ENCODE measurements around the gene MYLK2.
A peak's percentile ranks its signal among the peaks of the same experiment; 100 is the strongest.
"Not testable (repeated sequence)": the region's sequence is repeated elsewhere in the genome, so short reads cannot be mapped to it uniquely, and the experiment has no call there.

The MYLK2 gene

GRCh38 chr20:31816221-31816620, 2.9 kb upstream of the MYLK2 start:
- DNase-seq = peak; percentile 56

- DNase-seq = no peak
Measured at GRCh38 chr20:31817461-31817860, 1.7 kb upstream of the MYLK2 start.

DNA sequence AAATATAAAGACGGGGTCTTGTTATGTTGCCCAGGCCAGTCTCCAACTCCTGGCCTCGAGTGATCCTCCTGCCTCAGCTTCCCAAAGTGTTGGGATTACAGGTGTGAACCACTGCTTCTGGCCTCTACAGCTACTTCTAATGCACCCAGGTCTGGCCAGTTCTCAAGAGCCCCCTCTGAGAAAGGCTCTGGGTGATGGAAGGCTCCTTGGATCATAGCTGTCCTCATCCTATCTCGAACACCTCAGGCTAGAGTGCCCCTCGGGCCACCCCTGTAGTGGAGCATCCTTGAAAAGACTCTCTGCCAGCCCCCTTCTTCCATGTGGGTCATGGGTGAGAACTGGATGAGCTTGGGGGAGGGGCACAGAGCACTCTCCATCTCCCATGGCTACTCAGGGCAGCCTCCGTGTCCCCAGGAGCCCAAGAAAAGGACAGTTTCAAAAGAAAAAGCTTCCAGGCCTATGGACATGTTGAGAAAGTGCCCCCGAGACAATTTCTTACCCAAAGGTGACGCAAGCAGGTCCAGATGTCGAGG, 714 bp upstream of the MYLK2 start:
- DNase-seq = no peak

- no peak for DNase-seq
Measured at GRCh38 chr20:31820228-31820627, 1.1 kb downstream of the MYLK2 start.

- no peak for DNase-seq
Measured at GRCh38 chr20:31821427-31821826, 2.3 kb downstream of the MYLK2 start.

GRCh38 chr20:31822421-31823330, 3.5 kb downstream of the MYLK2 start:
- peak; percentile 93 for DNase-seq

DNA sequence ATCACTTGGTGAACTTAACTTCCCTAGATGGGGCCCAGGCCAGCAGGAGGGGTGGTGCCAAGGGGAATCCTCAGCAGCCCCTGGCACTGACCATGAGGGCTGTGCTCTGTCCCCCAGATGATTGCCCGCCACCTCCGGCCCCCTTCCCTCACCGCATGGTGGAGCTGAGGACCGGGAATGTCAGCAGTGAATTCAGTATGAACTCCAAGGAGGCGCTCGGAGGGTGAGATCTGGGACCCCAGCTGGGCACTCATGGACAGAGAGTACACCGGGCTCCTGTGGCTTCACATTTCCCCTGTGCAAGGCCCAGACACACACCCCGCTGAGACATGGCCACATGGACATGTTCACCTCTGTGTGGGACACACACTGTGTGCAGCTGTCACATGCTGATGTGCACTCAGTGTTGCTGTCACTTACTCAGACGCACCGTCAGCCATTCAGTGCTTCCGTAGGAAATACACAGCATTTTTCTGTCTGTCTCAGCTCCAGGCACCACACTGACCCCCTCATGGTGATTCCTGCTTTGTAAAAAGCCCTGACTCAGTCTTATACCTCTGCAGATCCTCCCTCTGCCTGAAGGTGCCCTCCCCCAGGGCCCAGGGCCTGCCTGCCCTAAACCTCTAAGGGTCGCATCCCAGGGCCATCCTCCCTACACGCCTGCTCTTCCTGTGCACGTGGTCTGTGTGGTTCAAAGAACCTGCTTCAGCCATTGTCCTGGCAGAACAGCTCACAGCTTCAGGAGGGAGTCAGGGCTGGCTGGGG, 4.4 kb downstream of the MYLK2 start:
- DNase-seq = no peak

GRCh38 chr20:31824125-31824485, 4.9 kb downstream of the MYLK2 start:
- DNase-seq = no peak

DNA sequence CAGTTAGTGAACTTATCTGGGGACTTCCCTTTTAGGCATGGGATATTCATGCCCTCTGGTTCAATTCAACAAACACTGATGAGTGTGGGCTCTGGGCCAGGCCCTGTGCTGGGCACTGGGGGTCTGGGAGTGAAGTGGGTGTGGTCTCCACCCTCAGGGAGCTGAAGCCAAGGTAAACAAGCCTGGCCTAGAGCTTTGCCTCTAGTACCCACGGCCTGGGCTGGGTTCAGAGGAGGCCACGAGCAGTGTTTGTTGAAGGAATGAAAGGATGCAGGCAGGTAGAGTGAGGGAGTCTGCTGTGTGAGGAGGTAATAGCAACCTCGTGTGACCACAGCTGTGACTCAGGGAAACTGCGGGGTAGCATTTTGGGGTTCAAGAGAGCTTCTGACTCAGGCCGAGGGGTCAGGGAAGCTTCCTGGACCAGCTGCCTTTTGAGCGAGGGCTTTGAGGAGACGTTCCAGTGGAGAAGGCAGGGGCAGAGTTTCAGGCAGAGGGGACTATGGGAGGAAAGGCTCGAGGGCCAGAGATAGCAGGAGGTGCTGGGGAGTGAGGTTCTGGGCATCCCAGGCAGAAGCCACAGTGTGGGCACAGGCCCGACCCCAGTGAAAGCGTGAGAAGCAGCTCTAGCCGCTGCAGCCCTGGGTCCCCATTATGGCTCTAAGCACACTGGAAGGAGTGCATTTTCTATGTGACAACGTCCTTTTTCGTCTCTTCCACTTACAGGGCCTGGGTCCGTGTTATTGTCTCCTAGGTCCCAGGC, 5.6 kb downstream of the MYLK2 start:
- no peak for DNase-seq

GRCh38 chr20:31826074-31826473, 6.9 kb downstream of the MYLK2 start:
- no peak for DNase-seq

DNA sequence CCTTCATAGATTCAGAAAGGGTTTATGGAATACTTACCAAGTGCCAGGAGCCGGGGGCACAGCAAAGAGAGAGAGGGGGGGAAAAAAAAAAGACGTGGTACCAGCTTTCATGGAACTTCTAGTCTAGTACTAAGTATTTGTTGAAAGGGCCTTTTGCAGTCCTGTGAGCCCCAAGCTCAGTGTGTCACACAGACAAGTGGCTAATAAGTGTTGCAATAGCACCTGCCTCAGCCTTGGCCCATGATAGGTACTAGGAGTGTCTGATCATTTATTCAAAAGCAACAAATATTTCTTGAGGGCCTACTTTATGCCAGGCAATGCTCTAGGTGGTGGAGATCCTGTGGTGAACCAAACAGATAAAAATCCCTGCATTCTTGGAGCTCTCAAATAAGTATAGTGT, 7.9 kb downstream of the MYLK2 start:
- no peak for DNase-seq

- DNase-seq = not testable (repeated sequence)
Measured at GRCh38 chr20:31828016-31828415, 8.9 kb downstream of the MYLK2 start.

DNA sequence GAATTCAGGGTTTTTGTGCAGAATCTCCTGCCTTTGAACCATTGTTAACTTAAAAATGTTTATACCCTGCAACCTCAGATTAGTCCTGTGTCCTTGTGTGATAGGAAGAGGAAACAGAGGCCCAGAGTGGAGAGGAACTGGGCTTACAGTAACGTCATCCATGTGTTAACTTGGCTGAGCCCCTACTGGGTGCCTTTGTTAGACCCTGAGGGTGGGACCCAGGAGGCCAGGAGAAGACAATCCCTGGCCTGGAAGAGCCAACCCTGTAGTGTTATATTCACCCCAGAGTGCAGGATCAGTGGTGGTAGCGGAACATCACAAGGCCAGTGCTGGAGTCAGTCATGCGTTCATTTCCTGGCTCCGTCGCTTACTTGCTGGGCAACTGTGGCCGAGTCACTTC, 10.6 kb downstream of the MYLK2 start:
- DNase-seq = no peak

GRCh38 chr20:31830406-31830981, 11.3 kb downstream of the MYLK2 start:
- no peak for DNase-seq

DNA sequence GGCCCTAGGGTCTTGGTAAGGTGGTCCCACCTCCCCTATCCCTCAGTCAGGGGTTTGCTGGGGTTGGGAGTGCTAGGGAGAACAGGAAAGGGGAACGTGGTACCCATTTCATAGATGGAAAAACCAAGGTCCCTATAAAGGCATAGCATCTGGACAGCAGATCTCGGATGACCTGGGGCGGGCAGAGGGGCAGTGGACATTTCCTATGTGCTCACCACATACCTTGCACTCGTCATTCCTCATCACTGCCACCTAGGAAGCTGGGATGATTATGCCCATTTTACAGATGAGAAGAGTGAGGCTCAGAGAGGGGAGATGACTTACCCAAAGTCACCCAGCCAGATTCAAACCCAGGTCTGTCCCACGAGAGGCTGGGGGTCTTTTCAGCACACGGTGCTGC, 12.1 kb downstream of the MYLK2 start:
- DNase-seq = no peak

- DNase-seq = no peak
Measured at GRCh38 chr20:31831771-31832306, 12.7 kb downstream of the MYLK2 start.

DNA sequence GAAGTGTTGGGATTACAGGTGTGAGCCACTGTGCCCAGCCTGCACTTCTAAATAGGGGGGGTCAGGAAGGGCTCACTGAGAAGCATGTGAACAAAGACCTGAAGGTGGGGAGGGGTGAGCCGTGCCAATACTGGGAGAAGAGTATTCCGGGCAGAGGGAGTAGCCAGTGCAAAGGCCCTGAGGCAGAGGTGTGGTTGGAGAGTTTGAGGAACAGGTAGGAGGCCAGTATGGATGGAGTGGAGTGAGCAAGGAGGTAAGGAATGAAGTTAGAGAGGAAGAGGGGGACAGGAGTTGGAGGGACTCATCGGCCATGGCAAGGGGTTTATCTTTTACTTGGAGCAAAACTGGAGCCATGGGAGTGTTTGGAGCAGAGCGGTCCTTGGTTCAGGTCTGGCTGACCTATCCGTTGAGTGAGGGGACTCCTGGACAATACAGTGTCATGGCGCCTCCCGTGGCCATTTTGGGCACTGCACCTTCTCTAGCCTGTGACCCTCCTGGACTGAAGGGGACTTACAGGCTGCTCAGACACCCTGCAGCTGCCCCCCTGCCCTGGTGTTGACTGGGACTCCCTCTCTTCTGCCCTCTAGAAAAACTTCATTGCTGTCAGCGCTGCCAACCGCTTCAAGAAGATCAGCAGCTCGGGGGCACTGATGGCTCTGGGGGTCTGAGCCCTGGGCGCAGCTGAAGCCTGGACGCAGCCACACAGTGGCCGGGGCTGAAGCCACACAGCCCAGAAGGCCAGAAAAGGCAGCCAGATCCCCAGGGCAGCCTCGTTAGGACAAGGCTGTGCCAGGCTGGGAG, 14.2 kb downstream of the MYLK2 start:
- DNase-seq = peak; percentile 54

DNA sequence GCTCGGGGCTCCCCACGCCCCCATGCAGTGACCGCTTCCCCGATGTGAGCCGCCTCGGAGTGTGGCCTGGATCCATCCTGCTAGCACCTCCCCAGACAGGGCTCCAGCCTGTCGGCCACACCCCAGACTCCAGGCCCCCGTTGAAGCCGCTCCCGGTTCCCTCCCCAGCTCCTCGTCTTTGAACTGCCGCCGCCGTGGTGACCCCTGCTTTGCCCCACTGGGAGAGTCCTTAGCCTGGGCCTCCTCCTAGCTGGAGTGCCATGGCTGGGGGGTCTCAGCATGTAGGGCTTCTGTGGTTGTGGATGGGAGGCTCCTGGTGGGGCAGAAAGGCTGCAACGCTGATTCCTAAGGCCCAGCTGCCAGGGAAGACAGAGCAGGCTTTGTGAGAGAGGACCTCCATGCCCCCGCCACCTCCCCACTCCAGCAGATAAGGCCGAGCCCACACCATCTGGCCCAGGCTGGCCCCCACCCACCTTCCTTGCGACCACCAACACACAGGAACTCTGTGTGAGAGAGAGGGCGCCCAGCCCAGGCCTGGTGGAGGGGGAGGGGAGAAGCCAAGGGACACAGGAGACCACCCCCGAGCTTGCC, 14.9 kb downstream of the MYLK2 start:
- no peak for DNase-seq

DNA sequence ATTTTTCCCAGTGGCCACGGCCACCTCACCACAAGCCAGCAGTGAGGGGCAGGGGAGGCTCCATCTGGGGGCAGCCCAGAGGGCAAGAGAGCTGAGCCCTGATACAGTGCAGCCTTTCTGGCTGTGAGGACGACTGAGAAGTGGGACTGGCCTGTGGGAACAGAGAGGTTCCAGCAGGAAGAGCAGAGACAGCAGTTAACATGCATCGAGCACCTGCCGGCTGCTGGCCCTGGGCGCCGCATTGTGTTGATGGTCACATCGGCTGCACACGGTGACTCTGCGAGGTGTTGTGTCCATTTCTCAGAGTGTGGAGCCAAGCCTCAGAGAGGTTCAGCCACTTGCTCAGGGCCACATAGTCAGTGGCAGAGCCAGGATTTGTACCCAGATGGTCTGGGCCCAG, 16.4 kb downstream of the MYLK2 start:
- no peak for DNase-seq

DNA sequence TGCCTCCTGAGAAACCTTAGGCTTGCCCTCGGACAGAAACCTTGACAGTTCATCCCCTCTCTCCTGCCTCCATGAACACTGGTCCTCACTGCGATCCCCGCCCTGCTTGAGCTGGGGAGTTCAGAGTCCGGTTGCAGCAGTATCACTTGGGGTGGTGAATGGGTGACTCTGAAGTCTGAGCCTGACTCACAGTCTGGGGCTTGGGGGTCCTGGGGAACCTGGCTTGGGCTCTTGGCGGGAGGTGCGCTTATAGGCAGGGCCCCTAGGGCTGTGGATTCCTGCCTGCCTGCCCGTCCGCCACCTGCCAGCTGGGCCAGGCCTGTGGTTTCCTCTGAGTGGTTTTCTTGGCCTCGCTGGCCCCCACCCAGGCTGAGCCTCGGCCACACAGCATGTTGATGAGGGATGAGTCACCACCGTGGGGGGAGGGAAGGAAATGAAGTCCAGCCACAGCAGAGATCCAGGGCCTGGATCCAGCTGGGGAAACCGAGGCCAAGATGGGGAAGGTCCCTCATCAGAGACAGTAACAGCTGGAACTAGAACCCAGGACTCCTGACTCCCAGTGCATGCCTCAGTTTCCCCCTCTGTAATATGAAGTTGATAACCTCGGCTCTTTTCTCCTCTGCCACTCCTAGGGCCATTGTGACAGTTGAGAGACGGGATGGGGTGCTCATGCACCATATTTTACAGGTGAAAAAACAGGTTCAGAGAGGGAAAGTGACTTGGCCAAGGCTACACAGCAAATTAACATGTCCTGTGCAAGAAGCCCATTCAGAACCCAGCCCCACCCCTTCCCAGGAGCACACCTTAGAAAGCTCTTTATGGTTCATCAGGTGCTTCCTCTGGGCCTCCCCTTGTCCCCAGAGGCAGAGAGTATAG, 17.1 kb downstream of the MYLK2 start:
- peak; percentile 37 for DNase-seq
